Activated gamma-delta T cell treated with anti-CD3 and anti-CD28 coated beads, Interleukin-2, amount 50 U/mL, for 16 hours (primary cell): Measurements from ENCODE around the gene TELO2.

Source experiments
- DNase-seq: peaks from one replicate; pipeline ENCODE4 v3.0.0-alpha.2; 2020; ENCODE audit warnings: low read depth

The TELO2 gene

GRCh38 chr16:1498899-1499676, 5.9 kb downstream of the TELO2 start:
- no peak for DNase-seq

- DNase-seq: no peak
Measured at GRCh38 chr16:1499756-1500464, 6.8 kb downstream of the TELO2 start.

GRCh38 chr16:1500465-1501150, 7.4 kb downstream of the TELO2 start:
- DNase-seq: no peak

- DNase-seq: no peak
Measured at GRCh38 chr16:1501630-1502029, 8.5 kb downstream of the TELO2 start.

- DNase-seq: no peak
Measured at GRCh38 chr16:1502092-1503004, 9.2 kb downstream of the TELO2 start.

- no peak for DNase-seq
Measured at GRCh38 chr16:1503110-1503955, 10.2 kb downstream of the TELO2 start.

- DNase-seq: no peak
Measured at GRCh38 chr16:1505073-1505844, 12.1 kb downstream of the TELO2 start.

GRCh38 chr16:1505912-1506311, 12.8 kb downstream of the TELO2 start:
- DNase-seq: no peak

GRCh38 chr16:1506494-1507213, 13.5 kb downstream of the TELO2 start:
- DNase-seq: no peak

- DNase-seq: no peak
Measured at GRCh38 chr16:1508494-1509187, 15.5 kb downstream of the TELO2 start.

GRCh38 chr16:1509307-1510221, 16.4 kb downstream of the TELO2 start:
- DNase-seq: no peak

- no peak for DNase-seq
Measured at GRCh38 chr16:1510272-1510671, 17.1 kb downstream of the TELO2 start.

- no peak for DNase-seq
Measured at GRCh38 chr16:1510941-1511351, 17.8 kb downstream of the TELO2 start.

GRCh38 chr16:1511662-1512569, 18.8 kb downstream of the TELO2 start:
- DNase-seq: no peak

- no peak for DNase-seq
Measured at GRCh38 chr16:1512774-1513173, 19.6 kb downstream of the TELO2 start.

- no peak for DNase-seq
Measured at GRCh38 chr16:1514507-1514906, 21.3 kb downstream of the TELO2 start.
